Stomach (tissue), 9 donors: ENCODE results near the gene LCP1. TPM values are rescaled to one million over a fixed set of nuclear protein-coding genes. Genes with fewer than 3 reads are reported as not detected.

Experiments
- DNase-seq, 2 donors: peaks; one replicate each; pipeline versions ENCODE4 v3.0.0 to v3.0.0-alpha.2; 2013 to 2019
- H3K27ac ChIP-seq, 5 donors: fragments of 200-600 bp in 4 of 5; sonication (generic) in 4 of 5; one replicate each; pipeline ENCODE4 v1.5.1; 2013 to 2019; ENCODE audit warnings: mild to moderate bottlenecking in 1 of 5, moderate library complexity in 1 of 5
- H3K27me3 ChIP-seq, 3 donors: fragments of 200-600 bp; sonication (generic); one replicate each; pipeline ENCODE4 v1.5.1; 2017 to 2019; ENCODE audit warnings: mixed run types in 1 of 3
- H3K36me3 ChIP-seq, 4 donors: fragments of 200-600 bp; sonication (generic); 1 replicate in 3 of 4; 2 replicates in 1 of 4; pipeline ENCODE4 v1.5.1; 2016 to 2019
- H3K4me1 ChIP-seq, 4 donors: fragments of 200-600 bp; sonication (generic); one replicate each; pipeline ENCODE4 v1.5.1; 2016 to 2019
- H3K4me3 ChIP-seq, 4 donors: fragments of 200-600 bp; sonication (generic) in 3 of 4; one replicate each; pipeline ENCODE4 v1.5.1; 2016 to 2019; ENCODE audit warnings: mild to moderate bottlenecking in 1 of 4
- H3K9me3 ChIP-seq, 4 donors: fragments of 200-600 bp; sonication (generic); one replicate each; pipeline ENCODE4 v1.5.1; 2016 to 2019
- EP300 ChIP-seq: sonication (generic); formaldehyde crosslinking; IDR thresholded peaks from one replicate; pipeline ENCODE4 v1.6.1; 2017; ENCODE audit warnings: antibody characterized with exemption
- POLR2A ChIP-seq, 4 donors: fragments of 450-650 bp; IDR thresholded peaks; one replicate each; pipeline ENCODE4 v1.6.1; 2016; ENCODE audit warnings: antibody characterized with exemption in 4 of 4, control low read depth in 2 of 4, mild to moderate bottlenecking in 1 of 4, moderate library complexity in 1 of 4
- POLR2AphosphoS5 ChIP-seq, 3 donors: sonication (generic); formaldehyde crosslinking; IDR thresholded peaks; one replicate each; pipeline ENCODE4 v1.6.1; 2016; ENCODE audit warnings: antibody characterized with exemption in 3 of 3
- WGBS, 5 donors: extraction: QIAGEN DNeasy Blood & Tissue Kit in 3 of 5; methylation state at CpG; one replicate each; pipeline versions ENCODE4 v1.1.5 to v1.1.7; 2013 to 2018; 5-methylcytosine and 5-hydroxymethylcytosine counted together
- intact Hi-C: fragments of 100-400 bp; cut with DNase I; formaldehyde crosslinking; loops from one replicate; pipeline ENCODE4 v1.15.1; 2023; ENCODE audit warnings: low total_unique reads
- polyA plus RNA-seq, 3 donors: library from polyadenylated mRNA; stranded (reverse); fragments of 200-250 nt; gene quantifications; one replicate each; pipeline ENCODE4 v1.2.3, GENCODE V29; 2013
- total RNA-seq, 5 donors: library from RNA; depleted of rRNA; stranded (reverse); fragments of >200 nt; gene quantifications; one replicate each; pipeline versions ENCODE4 v1.1.0 to v1.2.3, GENCODE V29; 2014 to 2016
- TF ChIP-seq, protein P1 (sequence below), 7 experiments: fragments of 450-650 bp in 4 of 7; fragments of 200-600 bp in 3 of 7; sonication (generic) in 3 of 7; IDR thresholded peaks; one replicate each; pipeline ENCODE4 v1.5.1; 2016 to 2019; ENCODE audit warnings: antibody characterized with exemption in 7 of 7, control low read depth in 2 of 7, mild to moderate bottlenecking in 1 of 7
- donor health status: healthy with polysubstance abuse.
- donor health status: Bipolar disorder and iron deficiency.
- donor health status: healthy.

Gene LCP1
- total and polyA plus RNA-seq, 8 donors, result 10.6 to 44.6 (median 20.0) TPM; not detected in 1

GRCh38 chr13:46154136-46154801 is 27.7 kb downstream of the LCP1 start:
- Histone ChIP-seq H3K36me3 (peaks cover 0 to 53% (median 24%) of the 10 kb centered on the region in 4 donors), H3K4me3 (no peak overlapping the region), H3K27ac (peak overlapping the region in 1 of 5 donors; percentile 5), H3K27me3 (no peaks in the 10 kb centered on the region), H3K9me3 (no peaks in the 10 kb centered on the region), H3K4me1 (peaks cover 0 to 12% (median 4%) of the 10 kb centered on the region in 4 donors)
- 17 to 40% (median 25%) methylated on average over 7 of the region's 7 CpGs for WGBS, 5 donors
- intact Hi-C loops, result no loop called here
- TF ChIP-seq EP300, result no peak
- TF ChIP-seq POLR2AphosphoS5 (IDR thresholded peaks at IDR 0.05), result no peak
- TF ChIP-seq POLR2A (IDR thresholded peaks at IDR 0.05), result no peak
- TF ChIP-seq, protein P1, sequence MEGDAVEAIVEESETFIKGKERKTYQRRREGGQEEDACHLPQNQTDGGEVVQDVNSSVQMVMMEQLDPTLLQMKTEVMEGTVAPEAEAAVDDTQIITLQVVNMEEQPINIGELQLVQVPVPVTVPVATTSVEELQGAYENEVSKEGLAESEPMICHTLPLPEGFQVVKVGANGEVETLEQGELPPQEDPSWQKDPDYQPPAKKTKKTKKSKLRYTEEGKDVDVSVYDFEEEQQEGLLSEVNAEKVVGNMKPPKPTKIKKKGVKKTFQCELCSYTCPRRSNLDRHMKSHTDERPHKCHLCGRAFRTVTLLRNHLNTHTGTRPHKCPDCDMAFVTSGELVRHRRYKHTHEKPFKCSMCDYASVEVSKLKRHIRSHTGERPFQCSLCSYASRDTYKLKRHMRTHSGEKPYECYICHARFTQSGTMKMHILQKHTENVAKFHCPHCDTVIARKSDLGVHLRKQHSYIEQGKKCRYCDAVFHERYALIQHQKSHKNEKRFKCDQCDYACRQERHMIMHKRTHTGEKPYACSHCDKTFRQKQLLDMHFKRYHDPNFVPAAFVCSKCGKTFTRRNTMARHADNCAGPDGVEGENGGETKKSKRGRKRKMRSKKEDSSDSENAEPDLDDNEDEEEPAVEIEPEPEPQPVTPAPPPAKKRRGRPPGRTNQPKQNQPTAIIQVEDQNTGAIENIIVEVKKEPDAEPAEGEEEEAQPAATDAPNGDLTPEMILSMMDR (IDR thresholded peaks at IDR 0.05), result no peak
- peak in 1 of 2 donors; percentile 75 for DNase-seq

- no peak overlapping the region for H3K27ac ChIP-seq
- intact Hi-C loops, result no loop called here
- TF ChIP-seq POLR2A (IDR thresholded peaks at IDR 0.05) (no peak), POLR2AphosphoS5 (IDR thresholded peaks at IDR 0.05) (no peak)
- TF ChIP-seq, protein P1 (IDR thresholded peaks at IDR 0.05), result no peak
- H3K27me3 ChIP-seq, result no peaks in the 10 kb centered on the region
- WGBS, 5 donors, result 70 to 81% (median 71%) methylated on average over 6 of the region's 6 CpGs
- DNase-seq, result no peak
- H3K9me3 ChIP-seq, result no peaks in the 10 kb centered on the region
- H3K4me3 ChIP-seq, result no peak overlapping the region
- peaks cover 0 to 12% (median 4%) of the 10 kb centered on the region in 4 donors for H3K4me1 ChIP-seq
- H3K36me3 ChIP-seq, result peaks cover 0 to 46% (median 20%) of the 10 kb centered on the region in 4 donors
Measured at GRCh38 chr13:46152627-46153328, 29.2 kb downstream of the LCP1 start.

GRCh38 chr13:46150134-46150693 is 31.8 kb downstream of the LCP1 start:
- 95 to 100% (median 96%) methylated on average over 1 of the region's 1 CpG for WGBS, 5 donors
- no peak for DNase-seq
- H3K27me3 ChIP-seq, result no peaks in the 10 kb centered on the region
- H3K4me3 ChIP-seq, result no peak overlapping the region
- no peaks in the 10 kb centered on the region for H3K9me3 ChIP-seq
- intact Hi-C loops, result no loop called here
- TF ChIP-seq, protein P1 (IDR thresholded peaks at IDR 0.05), result no peak
- TF ChIP-seq EP300, result no peak
- no peak for TF ChIP-seq POLR2A (IDR thresholded peaks at IDR 0.05)
- TF ChIP-seq POLR2AphosphoS5 (IDR thresholded peaks at IDR 0.05), result no peak
- H3K4me1 ChIP-seq, result peaks cover 0 to 12% (median 6%) of the 10 kb centered on the region in 4 donors
- H3K27ac ChIP-seq, result no peak overlapping the region
- H3K36me3 ChIP-seq, result peaks cover 0 to 41% (median 14%) of the 10 kb centered on the region in 4 donors

GRCh38 chr13:46149272-46150133 is 32.5 kb downstream of the LCP1 start:
- H3K27me3 ChIP-seq, result no peaks in the 10 kb centered on the region
- 68 to 79% (median 79%) methylated on average over 7 of the region's 7 CpGs for WGBS, 5 donors
- no peak for DNase-seq
- intact Hi-C loops, result no loop called here
- peaks cover 0 to 44% (median 13%) of the 10 kb centered on the region in 4 donors for H3K36me3 ChIP-seq
- H3K4me3 ChIP-seq, result no peak overlapping the region
- H3K4me1 ChIP-seq, result peaks cover 0 to 7% (median 3%) of the 10 kb centered on the region in 4 donors
- no peak overlapping the region for H3K27ac ChIP-seq
- H3K9me3 ChIP-seq, result no peaks in the 10 kb centered on the region
- no peak for TF ChIP-seq EP300
- TF ChIP-seq POLR2A (IDR thresholded peaks at IDR 0.05), result no peak
- no peak for TF ChIP-seq POLR2AphosphoS5 (IDR thresholded peaks at IDR 0.05)
- TF ChIP-seq, protein P1 (IDR thresholded peaks at IDR 0.05), result no peak
